Measurements from ENCODE around the gene SRXN1.

The SRXN1 gene

GRCh38 chr20:623021-623420, 30.0 kb downstream of the SRXN1 start:
- 0 out of 2 replicates have a peak, but pooled peaks cover 5% of the 10 kb centered on the region for H3K27me3 ChIP-seq (replicated peaks; ENCODE audit: insufficient read depth, low read length)

GRCh38 chr20:622161-622560, 30.8 kb downstream of the SRXN1 start:
- Histone ChIP-seq H4K20me1 (ENCODE audit: insufficient read depth, low read length) (no peaks in the 10 kb centered on the region), H3K9me3 (replicated peaks; ENCODE audit: insufficient read depth, low read length) (no peaks in the 10 kb centered on the region), H3K27ac (ENCODE audit: low read length) (no peak overlapping the region), H3K36me3 (replicated peaks; ENCODE audit: insufficient read depth, low read length) (no peaks in the 10 kb centered on the region), H3K4me3 (ENCODE audit: low read length) (no peak overlapping the region), H3K79me2 (ENCODE audit: low read length) (no peaks in the 10 kb centered on the region), H3K4me1 (ENCODE audit: low read length) (no peaks in the 10 kb centered on the region), H3F3A (ENCODE audit: insufficient read depth, low read length) (no peaks in the 10 kb centered on the region), H3K9ac (ENCODE audit: low read length) (no peak overlapping the region), H3K27me3 (replicated peaks; ENCODE audit: insufficient read depth, low read length) (no peaks in the 10 kb centered on the region), H3K9me2 (replicated peaks; ENCODE audit: insufficient read depth, low read length) (no peaks in the 10 kb centered on the region), H2AFZ (ENCODE audit: low read length) (no peak overlapping the region), H3K4me2 (ENCODE audit: low read depth, low read length) (no peak overlapping the region)
- DNase-seq: no peak
- TF ChIP-seq EZH2phosphoT487 (IDR thresholded peaks at IDR 0.05; ENCODE audit: low read length): no peak
- TF ChIP-seq EZH2 (optimal IDR thresholded peaks at IDR 0.05; ENCODE audit: low read depth, low read length): no peak
- no peak for TF ChIP-seq CTCF (IDR thresholded peaks at IDR 0.05; ENCODE audit: low read length)

More at GRCh38 chr20:623021-623420, 30.0 kb downstream of the SRXN1 start:
- no peaks in the 10 kb centered on the region for H3K4me1 ChIP-seq (ENCODE audit: low read length)
- no peak overlapping the region for H2AFZ ChIP-seq (ENCODE audit: low read length)
- no peaks in the 10 kb centered on the region for H3F3A ChIP-seq (ENCODE audit: insufficient read depth, low read length)
- no peaks in the 10 kb centered on the region for H4K20me1 ChIP-seq (ENCODE audit: insufficient read depth, low read length)
- no peak for DNase-seq
- no peak overlapping the region for H3K4me3 ChIP-seq (ENCODE audit: low read length)
- no peaks in the 10 kb centered on the region for H3K9me2 ChIP-seq (replicated peaks; ENCODE audit: insufficient read depth, low read length)
- H3K9ac ChIP-seq (ENCODE audit: low read length): no peak overlapping the region
- H3K27ac ChIP-seq (ENCODE audit: low read length): no peak overlapping the region
- H3K4me2 ChIP-seq (ENCODE audit: low read depth, low read length): no peak overlapping the region
- TF ChIP-seq CTCF (IDR thresholded peaks at IDR 0.05; ENCODE audit: low read length) (no peak), EZH2phosphoT487 (IDR thresholded peaks at IDR 0.05; ENCODE audit: low read length) (no peak)
- H3K36me3 ChIP-seq (replicated peaks; ENCODE audit: insufficient read depth, low read length): no peaks in the 10 kb centered on the region
- no peaks in the 10 kb centered on the region for H3K9me3 ChIP-seq (replicated peaks; ENCODE audit: insufficient read depth, low read length)
- H3K79me2 ChIP-seq (ENCODE audit: low read length): no peaks in the 10 kb centered on the region

GRCh38 chr20:621125-621756, 31.8 kb downstream of the SRXN1 start:
- H3K4me2 ChIP-seq (ENCODE audit: low read depth, low read length): no peak overlapping the region
- no peaks in the 10 kb centered on the region for H3K9me3 ChIP-seq (replicated peaks; ENCODE audit: insufficient read depth, low read length)
- no peak for TF ChIP-seq EZH2 (optimal IDR thresholded peaks at IDR 0.05; ENCODE audit: low read depth, low read length)
- no peak for TF ChIP-seq CTCF (IDR thresholded peaks at IDR 0.05; ENCODE audit: low read length)
- no peak for TF ChIP-seq EZH2phosphoT487 (IDR thresholded peaks at IDR 0.05; ENCODE audit: low read length)
- H3K9me2 ChIP-seq (replicated peaks; ENCODE audit: insufficient read depth, low read length): no peaks in the 10 kb centered on the region
- no peaks in the 10 kb centered on the region for H3K79me2 ChIP-seq (ENCODE audit: low read length)
- H3K27ac ChIP-seq (ENCODE audit: low read length): no peak overlapping the region
- no peak for DNase-seq
- no peaks in the 10 kb centered on the region for H3F3A ChIP-seq (ENCODE audit: insufficient read depth, low read length)
- H3K9ac ChIP-seq (ENCODE audit: low read length): no peak overlapping the region
- H3K27me3 ChIP-seq (replicated peaks; ENCODE audit: insufficient read depth, low read length): no peaks in the 10 kb centered on the region
- no peak overlapping the region for H3K4me3 ChIP-seq (ENCODE audit: low read length)
- no peaks in the 10 kb centered on the region for H4K20me1 ChIP-seq (ENCODE audit: insufficient read depth, low read length)
- no peaks in the 10 kb centered on the region for H3K36me3 ChIP-seq (replicated peaks; ENCODE audit: insufficient read depth, low read length)
- no peak overlapping the region for H2AFZ ChIP-seq (ENCODE audit: low read length)
- no peaks in the 10 kb centered on the region for H3K4me1 ChIP-seq (ENCODE audit: low read length)

Data from MM.1S (cell line).